OCI-M1 (cell line): ENCODE measurements around the gene PACRG.
A peak's percentile ranks its signal among the peaks of the same experiment; 100 is the strongest.
"Not testable (repeated sequence)": the region's sequence is repeated elsewhere in the genome, so short reads cannot be mapped to it uniquely, and the experiment has no call there.

ENCODE experiments used
- DNase-seq: peaks from one replicate; lab custom pipeline; 2025; lab: John Stamatoyannopoulos, UW

The PACRG gene

GRCh38 chr6:163314791-163315470, 587.2 kb downstream of the PACRG start:
- no peak for DNase-seq

GRCh38 chr6:163316866-163317495, 589.2 kb downstream of the PACRG start:
- not testable (repeated sequence) for DNase-seq

- no peak for DNase-seq
Observed at GRCh38 chr6:163318071-163318786, 590.5 kb downstream of the PACRG start.

GRCh38 chr6:163319609-163320366, 592.0 kb downstream of the PACRG start:
- peak; percentile 19 for DNase-seq

- DNase-seq: no peak
Observed at GRCh38 chr6:163320402-163320801, 592.6 kb downstream of the PACRG start.

- DNase-seq: no peak
Observed at GRCh38 chr6:163320804-163321203, 593.0 kb downstream of the PACRG start.

- no peak for DNase-seq
Observed at GRCh38 chr6:163321717-163322116, 593.9 kb downstream of the PACRG start.

GRCh38 chr6:163323274-163323673, 595.5 kb downstream of the PACRG start:
- no peak for DNase-seq

- DNase-seq: no peak
Observed at GRCh38 chr6:163323705-163324104, 595.9 kb downstream of the PACRG start.

- DNase-seq: no peak
Observed at GRCh38 chr6:163324326-163324687, 596.5 kb downstream of the PACRG start.

- no peak for DNase-seq
Observed at GRCh38 chr6:163324688-163325389, 597.1 kb downstream of the PACRG start.

GRCh38 chr6:163325390-163325784, 597.6 kb downstream of the PACRG start:
- DNase-seq: no peak

- DNase-seq: no peak
Observed at GRCh38 chr6:163327165-163327880, 599.5 kb downstream of the PACRG start.

- no peak for DNase-seq
Observed at GRCh38 chr6:163327921-163328320, 600.1 kb downstream of the PACRG start.

GRCh38 chr6:163328411-163328810, 600.6 kb downstream of the PACRG start:
- DNase-seq: no peak

GRCh38 chr6:163329991-163330390, 602.2 kb downstream of the PACRG start:
- no peak for DNase-seq

GRCh38 chr6:163331245-163331644, 603.5 kb downstream of the PACRG start:
- DNase-seq: no peak

GRCh38 chr6:163332575-163332974, 604.8 kb downstream of the PACRG start:
- no peak for DNase-seq

- DNase-seq: no peak
Observed at GRCh38 chr6:163333038-163333437, 605.3 kb downstream of the PACRG start.

- no peak for DNase-seq
Observed at GRCh38 chr6:163333701-163334663, 606.2 kb downstream of the PACRG start.
